ENCODE data around the gene INAFM2.

GRCh38 chr15:40328751-40329150, 5.3 kb downstream of the INAFM2 start:
- TF ChIP-seq ZNF473 (tag by site-specific recombination; IDR thresholded peaks at IDR 0.05): no peak
- no peak for TF ChIP-seq INSM2 (tag by site-specific recombination; IDR thresholded peaks at IDR 0.05)
- TF ChIP-seq ZNF354C (tag by site-specific recombination; IDR thresholded peaks at IDR 0.05; ENCODE audit: borderline replicate concordance, low read depth): no peak
- TF ChIP-seq, protein P1, sequence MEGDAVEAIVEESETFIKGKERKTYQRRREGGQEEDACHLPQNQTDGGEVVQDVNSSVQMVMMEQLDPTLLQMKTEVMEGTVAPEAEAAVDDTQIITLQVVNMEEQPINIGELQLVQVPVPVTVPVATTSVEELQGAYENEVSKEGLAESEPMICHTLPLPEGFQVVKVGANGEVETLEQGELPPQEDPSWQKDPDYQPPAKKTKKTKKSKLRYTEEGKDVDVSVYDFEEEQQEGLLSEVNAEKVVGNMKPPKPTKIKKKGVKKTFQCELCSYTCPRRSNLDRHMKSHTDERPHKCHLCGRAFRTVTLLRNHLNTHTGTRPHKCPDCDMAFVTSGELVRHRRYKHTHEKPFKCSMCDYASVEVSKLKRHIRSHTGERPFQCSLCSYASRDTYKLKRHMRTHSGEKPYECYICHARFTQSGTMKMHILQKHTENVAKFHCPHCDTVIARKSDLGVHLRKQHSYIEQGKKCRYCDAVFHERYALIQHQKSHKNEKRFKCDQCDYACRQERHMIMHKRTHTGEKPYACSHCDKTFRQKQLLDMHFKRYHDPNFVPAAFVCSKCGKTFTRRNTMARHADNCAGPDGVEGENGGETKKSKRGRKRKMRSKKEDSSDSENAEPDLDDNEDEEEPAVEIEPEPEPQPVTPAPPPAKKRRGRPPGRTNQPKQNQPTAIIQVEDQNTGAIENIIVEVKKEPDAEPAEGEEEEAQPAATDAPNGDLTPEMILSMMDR (tag by site-specific recombination; IDR thresholded peaks at IDR 0.05): no peak
- TF ChIP-seq ZNF513 (tag by site-specific recombination; IDR thresholded peaks at IDR 0.05): no peak
- no peak for TF ChIP-seq PRDM4 (tag by site-specific recombination; IDR thresholded peaks at IDR 0.05)
- TF ChIP-seq ZBTB20 (tag by site-specific recombination; IDR thresholded peaks at IDR 0.05): no peak
- TF ChIP-seq ZBTB21 (tag by site-specific recombination; IDR thresholded peaks at IDR 0.05): no peak
- no peak for TF ChIP-seq ZNF621 (tag by site-specific recombination; IDR thresholded peaks at IDR 0.05)
- no peak for TF ChIP-seq ZNF701 (tag by site-specific recombination; IDR thresholded peaks at IDR 0.05)
- TF ChIP-seq, protein P2, sequence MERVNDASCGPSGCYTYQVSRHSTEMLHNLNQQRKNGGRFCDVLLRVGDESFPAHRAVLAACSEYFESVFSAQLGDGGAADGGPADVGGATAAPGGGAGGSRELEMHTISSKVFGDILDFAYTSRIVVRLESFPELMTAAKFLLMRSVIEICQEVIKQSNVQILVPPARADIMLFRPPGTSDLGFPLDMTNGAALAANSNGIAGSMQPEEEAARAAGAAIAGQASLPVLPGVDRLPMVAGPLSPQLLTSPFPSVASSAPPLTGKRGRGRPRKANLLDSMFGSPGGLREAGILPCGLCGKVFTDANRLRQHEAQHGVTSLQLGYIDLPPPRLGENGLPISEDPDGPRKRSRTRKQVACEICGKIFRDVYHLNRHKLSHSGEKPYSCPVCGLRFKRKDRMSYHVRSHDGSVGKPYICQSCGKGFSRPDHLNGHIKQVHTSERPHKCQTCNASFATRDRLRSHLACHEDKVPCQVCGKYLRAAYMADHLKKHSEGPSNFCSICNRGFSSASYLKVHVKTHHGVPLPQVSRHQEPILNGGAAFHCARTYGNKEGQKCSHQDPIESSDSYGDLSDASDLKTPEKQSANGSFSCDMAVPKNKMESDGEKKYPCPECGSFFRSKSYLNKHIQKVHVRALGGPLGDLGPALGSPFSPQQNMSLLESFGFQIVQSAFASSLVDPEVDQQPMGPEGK (tag by site-specific recombination; IDR thresholded peaks at IDR 0.05): no peak
